SK-N-SH treated with all-trans-retinoic acid at 6 μM for 48 hours (cell line): ENCODE results near the gene ABCC4.
"Not testable (repeated sequence)": the region's sequence is repeated elsewhere in the genome, so short reads cannot be mapped to it uniquely, and the experiment has no call there.

Source experiments
- ATAC-seq: fragments of 200-7000 bp; cut with Tn5 transposase; 3 replicates; pipeline ENCODE4 v1.9.1; 2020; ENCODE audit warnings: mild to moderate bottlenecking, moderate library complexity
- ARNTL ChIP-seq: fragments of 450-650 bp; formaldehyde crosslinking; IDR thresholded peaks from 2 replicates; pipeline ENCODE4 v1.5.0; 2020; ENCODE audit warnings: low read depth, mild to moderate bottlenecking, moderate library complexity, borderline replicate concordance
- CREB5 ChIP-seq: fragments of 250-450 bp; sonication (Bioruptor Pico); IDR thresholded peaks from 2 replicates; pipeline ENCODE4 v1.5.1; 2020; ENCODE audit warnings: low read depth, mild to moderate bottlenecking, moderate library complexity
- CSDC2 ChIP-seq: fragments of 250-450 bp; sonication (Bioruptor Pico); IDR thresholded peaks from 2 replicates; pipeline ENCODE4 v1.5.0; 2020; ENCODE audit warnings: mild to moderate bottlenecking, moderate library complexity
- ESRRG ChIP-seq: fragments of 250-450 bp; sonication (Bioruptor Pico); IDR thresholded peaks from 2 replicates; pipeline ENCODE4 v1.6.1; 2021; ENCODE audit warnings: mild to moderate bottlenecking
- ISL1 ChIP-seq: fragments of 250-450 bp; sonication (Bioruptor Pico); IDR thresholded peaks from 2 replicates; pipeline ENCODE4 v2.1.2; 2022; ENCODE audit warnings: mild to moderate bottlenecking, moderate library complexity
- OSR1 ChIP-seq: fragments of 250-450 bp; sonication (Bioruptor Pico); IDR thresholded peaks from 2 replicates; pipeline ENCODE4 v1.8.0; 2022; ENCODE audit warnings: moderate library complexity, mild to moderate bottlenecking, inconsistent platforms
- PATZ1 ChIP-seq: fragments of 250-450 bp; sonication (Bioruptor Pico); IDR thresholded peaks from 2 replicates; pipeline ENCODE4 v1.8.0; 2020; ENCODE audit warnings: mild to moderate bottlenecking, moderate library complexity, borderline replicate concordance
- POU6F1 ChIP-seq: fragments of 250-450 bp; sonication (Bioruptor Pico); IDR thresholded peaks from 2 replicates; pipeline ENCODE4 v1.8.0; 2021; ENCODE audit warnings: low read depth, mild to moderate bottlenecking, moderate library complexity, borderline replicate concordance
- PPARA ChIP-seq: fragments of 250-450 bp; sonication (Bioruptor Pico); IDR thresholded peaks from 2 replicates; pipeline ENCODE4 v1.5.0; 2020; ENCODE audit warnings: mild to moderate bottlenecking, borderline replicate concordance
- RARB ChIP-seq: fragments of 250-450 bp; sonication (Bioruptor Pico); IDR thresholded peaks from 2 replicates; pipeline ENCODE4 v1.8.0; 2021; ENCODE audit warnings: mild to moderate bottlenecking, moderate library complexity
- SNAI2 ChIP-seq: fragments of 250-450 bp; sonication (Bioruptor Pico); IDR thresholded peaks from 2 replicates; pipeline ENCODE4 v1.5.0; 2020; ENCODE audit warnings: mild to moderate bottlenecking, moderate library complexity
- TCF4 ChIP-seq: fragments of 250-450 bp; sonication (Bioruptor Pico); IDR thresholded peaks from 2 replicates; pipeline ENCODE4 v1.8.0; 2021; ENCODE audit warnings: mild to moderate bottlenecking, moderate library complexity, borderline replicate concordance
- TSHZ2 ChIP-seq: fragments of 250-450 bp; sonication (Bioruptor Pico); IDR thresholded peaks from 2 replicates; pipeline ENCODE4 v1.5.0; 2020; ENCODE audit warnings: mild to moderate bottlenecking, moderate library complexity
- ZFP3 ChIP-seq: fragments of 250-450 bp; sonication (Bioruptor Pico); IDR thresholded peaks from 2 replicates; pipeline ENCODE4 v1.5.0; 2020; ENCODE audit warnings: mild to moderate bottlenecking, moderate library complexity
- ZFP30 ChIP-seq: fragments of 450-650 bp; formaldehyde crosslinking; IDR thresholded peaks from 2 replicates; pipeline ENCODE4 v1.5.0; 2022; ENCODE audit warnings: mild to moderate bottlenecking, moderate library complexity
- ZNF565 ChIP-seq: fragments of 450-650 bp; formaldehyde crosslinking; conservative IDR thresholded peaks from 2 replicates; pipeline ENCODE4 v1.5.0; 2020; ENCODE audit warnings: low read depth, mild to moderate bottlenecking, moderate library complexity
- ZNF70 ChIP-seq: fragments of 450-650 bp; formaldehyde crosslinking; IDR thresholded peaks from 2 replicates; pipeline ENCODE4 v1.5.0; 2020; ENCODE audit warnings: mild to moderate bottlenecking, moderate library complexity
- ZNF8 ChIP-seq: fragments of 450-650 bp; formaldehyde crosslinking; IDR thresholded peaks from 2 replicates; pipeline ENCODE4 v1.5.0; 2020; ENCODE audit warnings: mild to moderate bottlenecking, moderate library complexity

ABCC4 gene

GRCh38 chr13:95204231-95204765 lies 97.0 kb downstream of the ABCC4 start (continued):
- TF ChIP-seq TSHZ2 (CRISPR knock-in tag), result no peak
- TF ChIP-seq ZNF70 (CRISPR knock-in tag), result no peak
- no peak for TF ChIP-seq ZNF565 (CRISPR knock-in tag)
- TF ChIP-seq ESRRG (CRISPR knock-in tag), result no peak

- no peak for TF ChIP-seq PATZ1 (CRISPR knock-in tag)
- no peak for TF ChIP-seq ZNF8 (CRISPR knock-in tag)
- no peak for TF ChIP-seq SNAI2 (CRISPR knock-in tag)
- no peak for TF ChIP-seq CREB5 (CRISPR knock-in tag)
- no peak for ATAC-seq
These were observed 99.2 kb downstream of the ABCC4 start for GRCh38 chr13:95201814-95202651.

GRCh38 chr13:95200386-95200957 lies 100.8 kb downstream of the ABCC4 start:
- not testable (repeated sequence) for ATAC-seq

GRCh38 chr13:95199896-95200295 lies 101.4 kb downstream of the ABCC4 start:
- no peak for ATAC-seq
- TF ChIP-seq TCF4 (CRISPR knock-in tag) (no peak), ARNTL (CRISPR knock-in tag) (no peak), CREB5 (CRISPR knock-in tag) (no peak), PPARA (CRISPR knock-in tag) (no peak), ZFP30 (CRISPR knock-in tag) (no peak), CSDC2 (no peak), ZNF565 (CRISPR knock-in tag) (no peak), POU6F1 (CRISPR knock-in tag) (no peak), RARB (CRISPR knock-in tag) (no peak), ISL1 (no peak), TSHZ2 (CRISPR knock-in tag) (no peak), OSR1 (CRISPR knock-in tag) (no peak), ZNF70 (CRISPR knock-in tag) (no peak), ZFP3 (CRISPR knock-in tag) (no peak)
- TF ChIP-seq, all 23 proteins: peak for 0

- not testable (repeated sequence) for ATAC-seq
These were observed 102.6 kb downstream of the ABCC4 start for GRCh38 chr13:95198606-95199005.
